Myocyte (in vitro differentiated cells): ENCODE measurements around the gene TNIK. TPM values are rescaled to one million over a fixed set of nuclear protein-coding genes. Genes with fewer than 3 reads are reported as not detected.
"Not testable (repeated sequence)": the region's sequence is repeated elsewhere in the genome, so short reads cannot be mapped to it uniquely, and the experiment has no call there.

Experiments
- DNase-seq: peaks from one replicate; pipeline ENCODE4 v3.0.0-alpha.2; 2012; ENCODE audit warnings: low read depth
- total RNA-seq: library from RNA; depleted of rRNA; stranded (reverse); fragments of >200 nt; gene quantifications from 2 replicates; pipeline ENCODE4 v1.2.3, GENCODE V29; 2014

Gene TNIK
- total RNA-seq, 1 donor from 2014 or later: 6.7 TPM

DNA sequence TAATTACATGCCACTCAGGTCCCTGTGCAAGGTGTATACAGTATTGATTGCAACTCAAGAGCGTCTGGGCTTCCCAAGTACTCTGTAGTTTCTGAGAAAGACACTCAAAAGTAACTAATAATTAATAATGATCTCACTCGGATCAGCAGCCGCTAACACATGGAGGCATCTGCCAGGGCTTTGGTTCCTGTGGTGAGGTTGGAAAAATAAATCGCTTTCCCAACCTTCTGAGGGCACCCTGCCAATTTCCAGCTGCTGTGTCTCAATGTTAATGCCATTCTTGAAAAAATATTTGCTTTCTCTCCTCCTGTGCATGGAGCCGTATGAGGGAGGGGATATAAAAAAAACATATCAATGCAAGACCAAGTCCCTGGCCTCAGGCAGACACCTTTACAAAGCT, 317.2 kb downstream of the TNIK start:
- DNase-seq: peak; percentile 94

DNA sequence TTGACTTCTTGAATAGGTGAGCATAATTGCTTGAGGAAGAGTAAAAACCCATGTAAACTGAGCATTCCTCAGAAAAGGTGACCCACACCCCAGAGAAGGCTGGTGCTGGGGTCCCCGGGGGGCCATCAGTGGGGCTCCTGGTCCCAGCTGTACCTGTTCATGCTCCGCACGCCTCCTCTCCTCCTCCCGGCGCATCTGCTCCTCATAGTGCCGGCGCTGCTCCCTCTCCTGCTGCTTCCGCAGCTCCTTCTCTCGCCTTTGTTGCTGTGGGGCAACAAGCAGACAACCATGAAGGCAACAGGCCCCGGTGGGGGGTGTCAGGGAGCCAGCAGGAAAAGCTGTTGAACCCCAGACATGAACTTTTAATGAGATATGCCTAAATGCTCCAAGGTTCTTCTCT, 320.0 kb downstream of the TNIK start:
- DNase-seq: no peak

DNA sequence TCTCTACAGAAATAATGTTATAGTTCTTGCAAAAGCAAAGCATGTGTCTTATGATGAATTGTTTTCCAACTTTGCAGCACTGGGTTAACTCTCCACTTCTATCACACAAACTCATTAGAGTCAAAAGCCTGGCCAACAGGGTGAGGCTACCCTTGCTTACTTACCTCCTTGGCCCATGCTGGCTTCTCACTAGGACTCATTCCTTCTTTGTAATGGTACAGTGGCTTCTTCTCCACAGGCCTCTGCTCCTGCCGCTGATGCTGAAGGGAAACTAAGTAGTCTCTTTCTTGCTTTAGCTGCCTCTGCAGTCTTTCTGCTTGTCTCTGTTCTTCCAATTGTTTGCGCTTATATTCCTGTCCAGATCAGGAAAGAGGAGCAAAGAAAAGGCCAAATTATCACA, 322.2 kb downstream of the TNIK start:
- no peak for DNase-seq

DNA sequence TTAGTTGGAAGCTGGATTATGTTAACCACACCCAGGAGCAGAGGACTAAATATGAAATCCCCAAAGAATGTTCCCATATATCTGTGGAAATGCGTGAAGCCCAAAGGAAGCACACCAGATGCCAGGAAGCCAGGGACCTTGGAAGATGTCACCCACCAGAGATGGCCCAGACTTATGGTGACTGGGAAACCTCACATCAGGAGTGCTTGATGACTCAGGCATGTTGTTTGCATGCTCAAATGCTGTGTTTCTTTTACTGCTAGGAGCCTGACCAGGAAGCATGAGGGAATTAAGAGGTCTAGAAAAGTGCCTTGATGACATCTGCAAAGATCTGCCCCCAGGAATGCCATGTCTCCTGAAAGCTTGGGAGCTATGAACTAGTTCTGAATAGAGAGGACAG, 324.7 kb downstream of the TNIK start:
- peak; percentile 75 for DNase-seq

DNA sequence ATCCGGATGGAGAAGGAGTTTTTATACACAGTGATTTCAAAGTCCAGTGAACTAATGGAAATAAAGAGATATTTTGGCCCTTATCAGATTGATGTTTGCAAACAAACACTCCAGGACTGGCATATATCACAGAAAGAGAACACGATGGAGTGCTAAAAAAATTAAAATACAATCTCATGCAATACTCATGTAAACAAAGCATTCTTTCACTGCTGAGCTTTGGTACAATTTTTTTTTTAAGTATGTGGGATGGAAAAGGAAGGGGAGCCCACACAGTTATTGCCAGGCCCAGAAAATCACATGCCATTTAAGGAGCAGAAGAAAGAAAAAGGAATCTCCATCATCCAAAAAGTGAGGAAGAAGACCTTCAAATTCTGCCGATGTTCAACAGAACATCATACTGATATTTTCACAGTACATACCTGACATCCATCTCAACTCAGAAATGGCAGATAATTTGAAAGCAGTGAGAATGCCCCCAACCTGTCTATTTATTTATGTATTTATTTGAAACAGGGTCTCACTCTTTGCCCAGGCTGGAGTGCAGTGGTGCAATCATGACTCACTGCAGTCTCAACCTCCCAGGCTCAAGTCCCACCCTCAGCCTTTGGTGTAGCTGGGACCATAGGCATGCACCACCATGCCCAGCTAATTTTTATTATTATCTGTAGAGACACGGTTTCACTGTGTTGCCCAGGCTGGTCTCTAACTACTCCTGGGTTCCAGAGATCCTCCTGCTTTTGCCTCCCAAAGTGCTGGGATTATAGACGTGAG, 326.2 kb downstream of the TNIK start:
- no peak for DNase-seq

DNA sequence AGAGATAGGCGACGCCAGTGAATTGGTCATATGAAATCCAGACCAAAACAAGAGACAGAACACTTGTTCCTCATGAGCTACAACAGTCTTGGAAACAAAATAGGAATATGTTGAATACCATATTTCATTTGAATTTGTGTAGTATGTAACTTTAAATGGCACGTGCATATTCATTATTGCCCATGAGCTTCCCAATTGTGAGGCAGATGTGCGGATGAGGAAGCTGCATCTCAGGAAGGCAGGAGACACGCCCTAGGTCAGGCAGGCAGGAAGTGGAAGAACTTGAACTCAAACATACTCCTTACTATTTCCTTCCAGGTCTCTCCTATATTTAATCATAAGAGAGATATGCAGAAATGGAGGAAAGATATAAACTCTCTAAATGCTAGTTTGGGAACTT, 326.9 kb downstream of the TNIK start:
- DNase-seq: no peak

DNA sequence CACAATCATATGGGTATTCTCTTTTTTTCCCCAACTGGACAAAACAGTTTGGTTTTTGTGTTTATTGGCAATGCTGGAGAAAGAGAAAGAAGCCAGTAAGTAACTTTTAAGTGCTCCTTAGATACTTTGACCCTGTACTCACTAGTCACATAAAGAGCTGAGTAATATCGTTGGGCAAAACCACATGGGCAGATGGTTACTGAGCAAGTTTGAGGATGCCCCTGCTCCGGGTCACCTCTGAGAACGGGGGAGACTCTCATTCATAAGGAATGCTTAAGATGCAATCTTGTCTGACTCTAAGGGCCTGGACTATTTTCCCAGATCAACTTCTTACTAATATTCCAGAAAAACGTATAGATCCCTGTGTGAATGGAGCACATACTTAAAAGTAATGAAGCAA, 327.3 kb downstream of the TNIK start:
- DNase-seq: peak; percentile 80

DNA sequence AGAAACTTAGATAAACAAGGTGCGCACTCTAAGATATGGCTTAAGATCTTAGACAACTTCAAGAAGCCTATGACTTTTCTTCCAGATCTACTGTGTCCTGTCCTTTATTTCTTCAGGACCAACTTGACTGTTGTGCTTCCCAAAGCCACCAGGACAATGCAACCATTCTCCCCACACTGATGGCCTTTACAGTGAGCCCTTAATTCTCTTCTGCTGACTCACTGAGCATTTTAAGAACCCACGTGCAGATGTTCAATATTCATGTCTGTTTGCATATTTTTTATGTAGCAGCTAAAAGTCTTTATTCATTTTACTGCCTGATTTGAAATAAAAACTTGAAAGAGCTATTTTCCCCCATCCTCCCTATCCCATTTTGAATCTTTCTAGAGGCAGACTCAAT, 330.4 kb downstream of the TNIK start:
- peak; percentile 29 for DNase-seq

DNA sequence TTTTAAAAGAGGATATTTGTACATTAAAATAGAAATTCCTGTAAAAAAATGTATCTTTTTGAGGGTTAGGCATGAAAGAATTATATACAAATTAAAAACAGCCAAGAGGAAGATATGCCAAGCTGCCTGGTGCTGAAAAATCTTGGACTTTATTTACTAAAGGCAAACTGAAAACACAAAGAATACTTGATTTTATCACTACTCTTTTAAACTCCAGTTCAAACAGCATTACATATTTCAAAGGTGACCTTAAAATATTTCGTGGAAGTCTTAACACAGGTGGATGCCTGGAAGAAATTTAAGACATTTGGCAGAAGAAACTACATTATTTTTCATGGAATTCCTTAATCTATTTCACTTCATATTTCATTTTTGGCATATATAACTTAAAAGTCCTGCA, 332.6 kb downstream of the TNIK start:
- DNase-seq: no peak

DNA sequence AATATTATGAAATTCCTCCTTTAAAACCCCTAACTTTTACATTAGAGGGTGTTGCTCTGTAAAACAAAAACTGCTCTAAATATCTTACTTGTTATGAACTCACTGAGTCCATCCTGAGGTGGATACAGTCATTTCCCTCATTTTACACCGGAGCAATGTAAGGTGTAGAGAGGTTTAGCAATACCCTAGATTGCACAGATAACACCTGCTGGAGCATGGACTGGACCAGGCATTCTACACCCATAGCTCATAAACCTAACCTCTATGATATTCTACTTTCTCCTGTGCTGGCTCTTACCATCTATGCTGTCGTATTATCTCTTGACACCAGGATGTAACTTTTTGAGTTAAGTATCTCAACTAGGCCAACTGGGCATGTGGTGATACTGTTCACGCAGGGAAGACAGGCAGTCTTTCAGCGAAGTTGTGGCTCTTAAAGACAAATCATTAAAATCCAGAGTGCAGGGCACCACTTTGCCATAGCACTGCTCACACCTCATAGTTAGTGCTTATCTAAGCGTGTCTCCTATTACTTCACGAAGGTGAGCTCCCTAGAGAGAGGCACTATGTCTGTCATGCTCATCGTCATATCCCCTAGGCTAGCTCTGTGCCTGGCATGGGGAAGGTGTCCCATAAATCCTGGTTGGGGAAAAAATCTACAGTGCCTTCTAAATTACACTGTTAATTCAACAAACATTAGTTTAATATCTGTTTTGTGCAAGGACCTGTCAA, 333.6 kb downstream of the TNIK start:
- DNase-seq: no peak

DNA sequence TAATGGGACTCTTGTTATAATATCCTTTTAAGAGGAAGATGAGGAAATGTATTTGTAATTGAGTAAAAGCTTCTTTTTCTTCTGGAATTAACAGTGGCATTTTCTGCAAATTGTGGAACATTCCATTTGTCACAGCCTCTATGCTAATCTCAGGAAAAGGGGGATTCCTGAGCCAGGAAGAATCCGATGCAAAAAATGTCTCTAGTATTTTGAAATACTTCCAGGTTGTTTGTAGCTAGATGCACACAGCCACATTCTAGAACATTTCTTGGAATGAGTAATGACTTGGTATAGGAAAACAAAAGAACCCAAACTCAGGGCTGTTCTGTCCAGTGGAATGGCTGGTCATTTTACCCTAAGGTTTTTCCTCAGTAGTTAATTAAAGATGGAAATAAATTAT, 335.2 kb downstream of the TNIK start:
- no peak for DNase-seq

DNA sequence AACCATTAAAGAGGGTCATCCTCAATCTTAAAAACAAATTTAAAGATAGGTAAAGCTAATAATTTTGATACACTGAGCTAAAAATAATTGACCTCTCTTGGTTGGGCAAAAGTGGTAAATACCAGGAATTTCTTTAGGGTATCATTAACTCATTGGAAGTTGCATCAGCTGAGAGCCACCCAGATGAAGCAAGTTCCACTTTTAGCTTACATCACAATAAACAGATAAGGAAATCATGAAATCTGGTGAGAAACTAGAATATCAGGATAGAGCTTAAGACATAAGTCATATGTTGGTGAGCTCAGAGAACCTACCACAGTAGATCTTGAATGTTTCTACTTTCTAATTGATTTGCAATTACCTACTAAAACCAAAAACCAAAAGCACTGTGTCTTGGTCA, 336.3 kb downstream of the TNIK start:
- DNase-seq: no peak

DNA sequence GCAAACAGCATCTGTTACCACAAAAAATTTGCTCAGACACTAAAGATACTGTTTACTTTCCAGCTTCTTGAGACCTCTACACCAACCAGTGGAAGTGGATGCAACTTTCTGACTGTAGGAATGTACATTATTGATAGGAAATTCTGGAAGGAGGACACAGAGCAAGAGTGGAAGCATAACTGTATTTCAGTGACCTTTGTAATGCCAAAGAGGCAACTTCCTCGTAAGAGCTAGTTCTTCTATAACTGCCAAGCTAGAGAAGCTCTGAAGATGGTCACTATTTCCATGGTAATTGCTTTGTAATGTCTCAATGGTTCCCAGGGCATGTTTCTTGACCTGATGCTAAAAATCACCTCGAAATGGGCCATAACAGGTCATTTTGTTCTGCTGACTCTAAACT, 337.3 kb downstream of the TNIK start:
- no peak for DNase-seq

DNA sequence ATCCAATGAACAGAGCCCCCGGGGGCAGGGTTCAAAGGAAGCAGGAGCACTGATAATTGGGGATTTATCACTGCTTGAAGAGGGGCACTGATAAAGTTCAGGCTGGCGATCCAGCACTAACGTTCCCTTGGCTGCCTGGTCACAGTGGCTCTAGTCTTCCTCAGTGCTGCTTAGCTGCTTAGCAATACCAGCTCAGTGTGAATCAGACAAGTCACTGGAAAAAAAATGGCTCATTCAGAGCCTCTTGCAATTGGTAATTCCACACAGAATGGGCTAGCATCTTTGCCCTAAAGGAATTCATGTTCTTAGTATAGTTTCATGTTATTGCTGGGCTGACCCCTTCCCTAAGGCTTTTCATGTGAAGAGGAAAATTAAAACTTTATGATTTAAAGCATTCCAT, 338.0 kb downstream of the TNIK start:
- DNase-seq: no peak

DNA sequence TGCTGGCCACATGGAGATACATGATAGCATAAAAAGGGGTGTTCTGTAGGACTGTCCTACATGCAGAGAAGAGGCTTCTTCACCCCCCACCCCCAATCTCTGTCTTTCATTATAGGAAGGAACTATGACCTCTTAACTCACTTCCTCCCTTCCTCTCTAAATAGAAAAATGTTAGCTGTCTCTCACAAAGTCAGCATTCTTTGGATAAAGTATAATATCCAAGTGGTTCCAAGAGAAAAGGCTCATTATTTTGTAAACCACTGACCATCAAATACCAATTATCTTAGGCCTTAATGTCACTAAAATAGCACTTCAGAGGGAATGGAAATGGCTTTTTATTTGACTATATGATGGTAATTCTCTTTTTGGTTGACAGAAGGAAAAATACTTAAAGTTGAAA, 338.4 kb downstream of the TNIK start:
- DNase-seq: no peak

DNA sequence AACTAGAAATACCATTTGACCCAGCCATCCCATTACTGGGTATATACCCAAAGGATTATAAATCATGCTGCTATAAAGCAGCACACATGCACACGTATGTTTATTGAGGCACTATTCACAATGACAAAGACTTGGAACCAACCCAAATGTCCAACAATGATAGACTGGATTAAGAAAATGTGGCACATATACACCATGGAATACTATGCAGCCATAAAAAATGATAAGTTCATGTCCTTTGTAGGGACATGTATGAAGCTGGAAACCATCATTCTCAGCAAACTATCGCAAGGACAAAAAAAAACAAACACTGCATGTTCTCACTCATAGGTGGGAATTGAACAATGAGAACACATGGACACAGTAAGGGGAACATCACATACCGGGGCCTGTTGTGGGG, 340.8 kb downstream of the TNIK start:
- DNase-seq: not testable (repeated sequence)

DNA sequence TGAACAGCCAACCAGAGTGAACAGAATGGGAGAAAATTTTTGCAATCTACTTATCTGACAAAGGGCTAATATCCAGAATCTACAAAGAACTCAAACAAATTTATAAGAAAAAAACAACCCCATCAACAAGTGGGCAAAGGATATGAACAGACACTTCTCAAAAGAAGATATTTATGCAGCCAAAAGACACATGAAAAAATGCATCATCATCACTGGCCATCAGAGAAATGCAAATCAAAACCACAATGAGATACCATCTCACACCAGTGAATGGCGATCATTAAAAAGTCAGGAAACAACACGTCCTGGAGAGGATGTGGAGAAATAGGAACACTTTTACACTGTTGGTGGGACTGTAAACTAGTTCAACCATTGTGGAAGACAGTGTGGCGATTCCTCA, 341.2 kb downstream of the TNIK start:
- DNase-seq: not testable (repeated sequence)

DNA sequence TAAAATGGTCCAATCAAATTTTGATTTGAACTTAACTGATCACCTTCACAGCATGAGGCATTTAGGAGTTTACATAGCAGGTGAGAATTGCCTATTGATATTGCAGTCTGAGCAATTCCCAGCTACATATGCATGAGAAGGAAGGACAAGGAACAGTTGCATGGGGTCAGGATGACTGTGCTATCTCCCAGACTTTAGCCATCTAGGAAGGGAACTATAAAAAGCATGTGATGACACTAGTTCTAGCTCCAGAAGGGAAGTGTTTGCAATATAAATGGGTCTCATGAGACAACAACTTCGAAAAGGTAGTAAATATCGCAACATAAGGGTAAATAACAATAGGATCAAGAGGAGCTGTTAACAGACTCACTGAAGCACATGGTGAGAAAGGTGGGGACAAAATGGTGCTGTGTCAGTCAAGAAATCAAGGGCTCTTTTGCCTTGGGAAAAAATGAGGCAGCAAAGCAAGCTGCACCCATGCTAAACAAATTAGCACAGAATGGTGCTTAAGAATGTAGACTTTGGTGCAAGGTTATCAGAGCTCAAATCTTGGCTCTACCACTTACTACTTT, 343.3 kb downstream of the TNIK start:
- DNase-seq: peak; percentile 55

DNA sequence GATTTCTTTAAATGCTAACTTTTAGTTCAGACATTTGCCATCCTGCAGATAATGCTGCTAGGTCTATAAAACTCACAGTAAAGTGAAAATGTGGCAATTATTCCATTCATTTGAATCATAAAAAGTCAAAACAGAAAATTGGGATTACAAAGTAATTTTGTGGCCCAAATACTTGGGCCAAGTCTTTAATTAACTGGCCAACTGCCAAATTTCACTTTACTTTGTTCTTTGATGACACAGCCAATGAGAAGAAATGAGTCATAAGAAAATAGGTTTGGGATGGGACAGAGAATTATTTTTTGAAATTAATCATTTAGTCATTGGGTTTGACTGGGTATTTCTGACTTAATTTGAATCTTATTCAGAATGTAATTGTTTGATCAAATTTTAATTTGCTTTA, 343.8 kb downstream of the TNIK start:
- DNase-seq: no peak

DNA sequence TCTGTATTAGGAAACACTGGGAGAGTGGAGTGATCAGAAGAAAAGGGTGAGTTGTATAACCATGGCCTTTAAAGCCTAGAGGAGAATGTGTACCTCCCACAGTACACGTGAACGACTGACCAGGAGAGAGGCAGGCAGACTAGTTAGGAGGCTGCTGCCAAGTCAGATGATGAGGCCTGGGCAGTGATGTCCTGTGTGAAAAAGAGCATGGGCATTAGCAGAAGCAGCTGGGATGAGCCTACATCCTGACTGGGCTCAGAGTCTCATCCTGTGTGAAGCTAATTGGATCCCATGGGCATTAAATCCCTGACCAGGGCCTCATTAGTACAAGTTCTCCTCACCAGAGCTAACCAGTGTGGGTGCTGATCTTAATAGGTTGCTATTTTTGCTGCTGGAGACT, 344.5 kb downstream of the TNIK start:
- DNase-seq: peak; percentile 38

DNA sequence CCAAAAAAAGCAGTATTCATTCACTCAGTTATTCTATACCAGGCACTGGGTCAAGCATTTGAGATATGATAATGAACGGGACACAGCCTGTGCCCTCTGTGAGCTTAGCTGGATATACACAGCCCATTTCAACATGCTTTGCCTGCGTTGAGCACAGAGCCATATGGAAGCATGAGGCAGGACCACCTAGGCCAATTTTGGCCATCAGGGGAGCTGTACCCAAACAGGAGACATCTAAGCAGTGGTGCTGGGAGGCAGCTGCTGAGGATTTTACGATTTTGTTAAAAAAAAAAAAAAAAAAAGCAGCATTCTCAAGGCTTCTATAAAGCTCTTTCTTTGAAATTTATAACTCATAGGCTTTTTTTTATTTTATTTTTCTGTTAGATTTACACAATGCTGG, 346.5 kb downstream of the TNIK start:
- no peak for DNase-seq

DNA sequence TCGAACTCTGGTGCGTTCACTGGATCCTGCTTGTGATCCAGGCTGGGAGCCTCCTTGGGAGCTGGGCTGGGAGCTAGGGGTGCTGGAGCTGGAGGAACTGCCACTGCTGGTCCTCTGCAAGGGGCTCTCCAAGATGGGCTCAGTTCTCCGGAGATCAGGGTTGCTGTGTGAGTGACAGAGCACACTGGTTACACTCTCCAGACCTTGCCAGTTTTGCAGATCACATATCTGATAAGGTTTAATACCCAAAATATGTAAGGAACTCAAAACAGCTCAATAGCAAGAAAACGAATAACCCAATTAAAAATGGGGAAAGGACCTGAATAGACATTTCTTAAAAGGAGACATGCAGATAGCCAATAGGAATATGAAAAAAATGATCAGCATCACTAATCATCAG, 349.5 kb downstream of the TNIK start:
- no peak for DNase-seq

DNA sequence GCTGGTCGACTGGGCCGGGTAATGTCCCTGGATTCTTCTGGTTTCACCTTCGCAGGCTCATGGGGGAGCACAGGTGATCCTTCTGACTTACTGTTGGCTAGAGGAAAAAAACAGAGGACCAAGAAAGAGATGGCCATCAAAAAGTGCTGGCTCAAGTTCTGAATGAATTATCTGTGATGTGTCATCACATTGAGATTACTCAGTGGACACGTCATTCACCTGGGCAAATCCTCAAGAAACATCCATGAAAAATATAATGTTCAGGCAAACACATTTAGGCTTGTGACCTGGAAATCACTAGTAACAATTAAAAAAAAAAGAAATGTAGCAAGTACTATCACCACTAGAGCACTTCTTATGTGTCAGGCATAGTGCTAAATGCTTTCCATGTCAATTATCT, 352.1 kb downstream of the TNIK start:
- no peak for DNase-seq
